ENCODE data around the gene HSPG2.

The HSPG2 gene

GRCh38 chr1:21849909-21850576 is 87.1 kb downstream of the HSPG2 start:
- no peak for DNase-seq (ENCODE audit: low read depth in 2 of 3, low spot score in 2 of 3)

GRCh38 chr1:21848524-21849174 is 88.5 kb downstream of the HSPG2 start:
- no peak for DNase-seq (ENCODE audit: low read depth in 2 of 3, low spot score in 2 of 3)

GRCh38 chr1:21847223-21848205 is 89.6 kb downstream of the HSPG2 start:
- no peak for DNase-seq (ENCODE audit: low read depth in 2 of 3, low spot score in 2 of 3)

- DNase-seq (ENCODE audit: low read depth in 2 of 3, low spot score in 2 of 3) = no peak
Measured at GRCh38 chr1:21845646-21846641, 91.2 kb downstream of the HSPG2 start.

- no peak for DNase-seq (ENCODE audit: low read depth in 2 of 3, low spot score in 2 of 3)
Measured at GRCh38 chr1:21843996-21844395, 93.1 kb downstream of the HSPG2 start.

DNA sequence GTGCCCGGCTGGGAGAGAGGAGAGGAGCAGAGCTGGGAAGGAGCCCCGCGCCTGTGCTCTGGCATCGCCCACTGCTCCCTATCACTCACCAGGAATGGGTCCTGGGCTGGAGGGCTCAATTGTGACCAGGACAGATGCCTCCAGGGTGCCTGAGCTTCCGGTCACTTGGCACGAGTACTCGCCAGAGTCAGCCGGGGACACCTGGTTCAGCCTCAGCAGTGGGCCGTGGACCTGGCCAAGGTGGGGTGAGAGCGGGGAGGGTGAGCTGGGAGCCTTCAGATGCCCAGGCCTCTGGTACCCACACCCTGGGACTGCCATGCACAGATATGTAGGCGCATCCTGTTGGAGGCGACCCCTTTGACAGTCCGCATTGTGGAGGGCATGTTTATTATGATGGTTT is 93.9 kb downstream of the HSPG2 start:
- no peak for DNase-seq (ENCODE audit: low read depth in 2 of 3, low spot score in 2 of 3)

DNA sequence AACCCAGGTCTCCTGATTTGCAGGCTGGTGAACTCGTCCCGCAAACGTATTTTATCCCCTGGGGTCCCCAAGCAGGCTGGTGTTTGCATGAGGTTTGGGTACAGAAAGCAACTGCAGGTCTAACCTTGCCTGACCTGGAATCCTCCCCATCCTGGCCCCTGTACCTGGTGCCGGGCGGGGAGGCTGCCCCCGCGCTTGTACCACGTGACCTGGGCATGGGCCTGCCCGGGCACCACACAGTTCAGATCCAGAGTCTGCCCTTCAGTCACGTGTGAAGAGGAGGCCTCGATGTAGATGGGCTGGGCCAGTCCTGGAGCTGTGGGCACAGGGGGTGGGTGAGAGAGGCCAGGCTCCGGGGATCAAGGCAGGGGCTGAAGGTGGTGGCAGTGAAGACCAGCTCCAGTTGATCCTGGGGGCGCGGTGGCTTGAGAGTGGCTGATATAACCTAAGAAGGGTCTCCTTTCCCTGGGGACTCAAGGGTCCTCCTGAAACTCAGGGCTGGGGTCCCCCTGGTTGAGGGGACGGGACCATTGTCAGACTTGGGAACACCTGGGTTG is 94.4 kb downstream of the HSPG2 start:
- no peak for DNase-seq (ENCODE audit: low read depth in 2 of 3, low spot score in 2 of 3)

DNA sequence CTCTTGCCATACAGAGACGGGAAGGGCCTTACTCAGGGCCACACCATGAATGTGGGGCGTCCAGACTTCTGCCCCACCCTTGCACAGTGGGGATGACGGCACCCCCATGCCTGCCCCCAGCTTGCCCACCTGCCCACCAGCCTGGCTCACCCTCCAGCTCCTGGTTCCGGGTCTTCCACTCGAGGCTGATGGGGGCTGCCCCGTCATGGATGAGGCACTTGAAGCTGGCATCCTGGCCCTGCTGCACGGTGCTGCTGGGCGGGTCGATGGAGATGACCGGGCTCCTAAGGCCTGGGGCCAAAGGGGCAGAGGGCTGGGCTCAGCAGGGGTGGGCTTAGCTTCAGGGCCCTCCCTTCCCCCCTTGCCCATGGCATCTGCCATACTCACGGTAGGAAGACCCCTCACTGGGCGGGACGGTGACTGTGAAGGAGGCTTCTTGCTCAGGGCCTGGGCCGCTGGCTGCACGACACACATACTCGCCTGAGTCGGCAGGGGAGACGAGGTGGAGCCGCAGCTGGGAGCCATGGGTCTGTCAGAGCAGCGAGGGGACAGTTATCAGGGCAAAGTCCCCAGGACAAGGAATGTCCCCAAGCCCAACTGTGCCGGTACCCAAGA is 95.2 kb downstream of the HSPG2 start:
- DNase-seq (ENCODE audit: low read depth in 2 of 3, low spot score in 2 of 3) = no peak

GRCh38 chr1:21840981-21841380 is 96.1 kb downstream of the HSPG2 start:
- no peak for DNase-seq (ENCODE audit: low read depth in 2 of 3, low spot score in 2 of 3)

- DNase-seq (ENCODE audit: low read depth in 2 of 3, low spot score in 2 of 3) = no peak
Measured at GRCh38 chr1:21839337-21840037, 97.6 kb downstream of the HSPG2 start.

DNA sequence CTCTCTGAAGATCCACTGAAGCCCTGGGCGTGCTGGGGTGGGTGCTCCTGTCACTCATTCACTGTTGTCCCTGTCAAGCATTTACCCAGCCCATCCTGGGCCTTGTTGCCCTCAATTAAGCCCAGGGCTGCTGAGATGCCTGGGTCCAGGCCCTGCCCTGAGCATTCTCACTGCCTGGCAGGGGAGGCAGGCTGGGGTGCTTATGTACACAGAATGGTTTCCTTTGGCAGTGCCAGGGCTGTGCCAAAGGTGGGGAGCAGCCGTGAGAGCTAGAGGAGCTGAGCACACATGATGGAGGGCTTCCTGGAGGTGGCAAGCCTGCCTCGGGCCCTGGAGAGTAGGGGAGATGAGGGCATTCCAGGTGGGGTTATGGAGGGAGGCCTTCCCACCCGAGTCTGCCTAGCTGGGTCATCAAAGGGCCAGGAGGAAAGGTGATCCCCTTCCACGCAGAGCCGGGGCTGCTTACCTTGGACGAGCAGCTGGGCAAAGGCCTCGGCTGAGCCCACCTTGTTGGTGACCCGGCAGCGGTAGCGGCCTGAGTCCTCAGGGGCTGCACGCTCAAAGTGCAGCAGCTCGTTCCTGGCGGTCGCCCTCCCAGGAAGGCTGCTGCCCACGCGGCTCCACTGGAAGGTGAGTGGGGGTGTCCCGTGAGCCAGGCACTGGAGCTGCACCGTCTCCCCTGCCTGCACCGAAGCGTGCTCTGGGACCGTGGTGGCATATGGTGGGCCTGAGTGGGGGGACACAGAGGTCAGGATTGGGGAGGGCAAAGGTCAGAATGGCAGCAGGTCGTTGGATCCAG is 98.6 kb downstream of the HSPG2 start:
- DNase-seq (ENCODE audit: low read depth in 2 of 3, low spot score in 2 of 3) = no peak

DNA sequence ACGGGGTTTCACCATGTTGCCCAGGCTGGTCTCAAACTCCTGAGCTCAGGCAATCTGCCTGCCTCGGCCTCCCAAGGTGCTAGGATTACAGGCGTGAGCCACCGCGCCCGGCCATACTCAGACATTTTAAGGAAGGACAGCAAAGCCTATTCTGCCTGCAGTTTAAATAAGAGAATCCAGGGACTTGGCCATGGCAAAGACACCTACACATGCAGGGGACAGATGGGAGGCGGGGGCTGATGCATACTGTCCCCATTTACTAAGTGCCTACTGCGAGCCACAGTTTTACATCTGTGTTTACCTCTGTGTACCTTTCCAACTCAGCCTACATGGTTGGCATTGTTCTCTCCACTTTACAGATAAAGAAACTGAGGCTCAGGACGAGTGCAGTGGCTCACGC is 99.6 kb downstream of the HSPG2 start:
- DNase-seq (ENCODE audit: low read depth in 2 of 3, low spot score in 2 of 3) = no peak

- DNase-seq (ENCODE audit: low read depth in 2 of 3, low spot score in 2 of 3) = no peak
Measured at GRCh38 chr1:21836729-21837128, 100.4 kb downstream of the HSPG2 start.

DNA sequence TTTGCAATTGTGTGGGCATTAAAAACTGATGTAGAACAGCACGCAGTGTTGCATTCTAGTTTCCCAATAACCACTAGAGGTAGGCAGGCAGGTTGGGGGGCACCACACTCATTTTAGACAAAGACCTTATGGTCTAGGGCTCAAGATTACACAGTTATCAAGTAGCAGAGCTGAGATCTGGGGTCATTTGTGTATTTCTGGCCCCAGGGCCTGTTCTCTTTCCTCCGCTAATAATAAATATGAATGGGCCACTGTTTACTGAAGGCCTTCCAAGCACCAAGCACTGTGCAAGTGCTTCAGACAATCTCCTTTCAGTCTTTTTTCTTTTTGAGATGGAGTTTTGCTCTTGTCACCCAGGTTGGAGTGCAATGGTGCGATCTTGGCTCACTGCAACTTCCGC is 101.1 kb downstream of the HSPG2 start:
- DNase-seq (ENCODE audit: low read depth in 2 of 3, low spot score in 2 of 3) = no peak

- no peak for DNase-seq (ENCODE audit: low read depth in 2 of 3, low spot score in 2 of 3)
Measured at GRCh38 chr1:21834666-21835065, 102.4 kb downstream of the HSPG2 start.

GRCh38 chr1:21834094-21834493 is 103.0 kb downstream of the HSPG2 start:
- no peak for DNase-seq (ENCODE audit: low read depth in 2 of 3, low spot score in 2 of 3)

DNA sequence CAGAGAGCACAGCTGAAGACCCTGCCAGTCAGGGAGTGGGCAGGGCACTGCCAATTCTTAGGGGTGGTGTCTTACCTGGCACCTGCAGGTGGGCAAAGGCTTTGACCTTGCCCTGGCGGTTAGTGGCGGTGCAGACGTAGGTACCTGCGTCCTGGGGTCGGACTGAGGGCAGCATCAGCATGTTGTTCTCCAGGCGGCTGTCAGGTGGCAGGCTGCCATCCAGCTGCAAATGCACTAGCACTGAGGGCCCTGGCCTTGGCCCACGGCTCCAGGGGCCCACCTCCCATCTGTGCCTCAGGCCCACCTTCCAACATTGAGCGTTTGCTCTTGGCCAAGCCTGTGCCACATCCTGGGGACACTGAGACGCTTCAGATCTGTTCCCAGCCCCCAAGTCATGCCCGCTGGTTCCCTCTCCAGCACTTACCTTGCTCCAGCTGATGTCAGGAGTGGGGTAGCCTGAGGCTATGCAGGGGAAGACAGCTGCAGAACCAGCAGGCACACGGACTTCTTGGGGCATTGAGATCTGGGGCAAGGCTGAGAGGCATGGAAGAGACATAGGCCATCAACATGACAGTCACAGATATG is 103.6 kb downstream of the HSPG2 start:
- DNase-seq (ENCODE audit: low read depth in 2 of 3, low spot score in 2 of 3) = no peak

DNA sequence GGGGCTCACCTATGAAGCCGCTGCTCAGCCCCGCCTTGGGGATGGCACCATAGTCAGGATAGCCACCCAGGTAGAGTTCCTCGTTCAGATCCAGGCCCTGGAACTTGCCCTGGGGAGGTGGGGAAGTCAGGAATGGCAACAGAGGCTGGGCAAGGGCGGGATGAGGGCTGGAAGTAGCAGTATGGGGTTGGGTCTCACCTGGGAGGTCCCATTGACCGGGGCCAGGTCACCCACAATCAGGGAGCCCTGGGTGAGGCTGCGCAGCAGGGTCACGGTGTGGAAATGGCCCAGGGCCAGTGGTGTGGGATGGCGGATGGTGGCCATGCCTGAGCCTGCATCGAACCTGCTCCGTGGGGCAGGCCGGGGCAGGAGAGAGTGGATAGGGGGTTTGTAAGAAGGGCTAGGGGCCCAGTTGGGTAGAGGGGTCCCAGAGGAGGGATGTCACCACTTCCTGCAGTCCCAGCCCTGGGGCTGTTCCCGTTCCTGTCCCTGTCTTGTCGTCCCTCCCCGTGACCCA is 105.6 kb downstream of the HSPG2 start:
- DNase-seq (ENCODE audit: low read depth in 2 of 3, low spot score in 2 of 3) = no peak

All from activated CD8-positive, alpha-beta memory T cell treated with anti-CD3 and anti-CD28 coated beads for 48 hours (primary cell).